ENCODE results near the gene CPNE7.

DNA sequence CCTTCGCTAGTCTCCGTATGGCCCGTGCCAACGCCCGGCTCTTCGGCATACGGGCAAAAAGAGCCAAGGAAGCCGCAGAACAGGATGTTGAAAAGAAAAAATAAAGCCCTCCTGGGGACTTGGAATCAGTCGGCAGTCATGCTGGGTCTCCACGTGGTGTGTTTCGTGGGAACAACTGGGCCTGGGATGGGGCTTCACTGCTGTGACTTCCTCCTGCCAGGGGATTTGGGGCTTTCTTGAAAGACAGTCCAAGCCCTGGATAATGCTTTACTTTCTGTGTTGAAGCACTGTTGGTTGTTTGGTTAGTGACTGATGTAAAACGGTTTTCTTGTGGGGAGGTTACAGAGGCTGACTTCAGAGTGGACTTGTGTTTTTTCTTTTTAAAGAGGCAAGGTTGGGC is 12.6 kb upstream of the CPNE7 start:
- TF ChIP-seq EP300 (IDR thresholded peaks at IDR 0.05; ENCODE audit: borderline replicate concordance), result no peak
- no peak for TF ChIP-seq CEBPB (IDR thresholded peaks at IDR 0.05)
- TF ChIP-seq FOXM1 (IDR thresholded peaks at IDR 0.05; ENCODE audit: borderline replicate concordance, low read depth), result no peak
- TF ChIP-seq MAX (IDR thresholded peaks at IDR 0.05), result no peak
- no peak for TF ChIP-seq USF1 (IDR thresholded peaks at IDR 0.05)
- TF ChIP-seq TEAD4 (IDR thresholded peaks at IDR 0.05), result no peak
- no peak for TF ChIP-seq NFIC (IDR thresholded peaks at IDR 0.05)
- TF ChIP-seq, protein P1, sequence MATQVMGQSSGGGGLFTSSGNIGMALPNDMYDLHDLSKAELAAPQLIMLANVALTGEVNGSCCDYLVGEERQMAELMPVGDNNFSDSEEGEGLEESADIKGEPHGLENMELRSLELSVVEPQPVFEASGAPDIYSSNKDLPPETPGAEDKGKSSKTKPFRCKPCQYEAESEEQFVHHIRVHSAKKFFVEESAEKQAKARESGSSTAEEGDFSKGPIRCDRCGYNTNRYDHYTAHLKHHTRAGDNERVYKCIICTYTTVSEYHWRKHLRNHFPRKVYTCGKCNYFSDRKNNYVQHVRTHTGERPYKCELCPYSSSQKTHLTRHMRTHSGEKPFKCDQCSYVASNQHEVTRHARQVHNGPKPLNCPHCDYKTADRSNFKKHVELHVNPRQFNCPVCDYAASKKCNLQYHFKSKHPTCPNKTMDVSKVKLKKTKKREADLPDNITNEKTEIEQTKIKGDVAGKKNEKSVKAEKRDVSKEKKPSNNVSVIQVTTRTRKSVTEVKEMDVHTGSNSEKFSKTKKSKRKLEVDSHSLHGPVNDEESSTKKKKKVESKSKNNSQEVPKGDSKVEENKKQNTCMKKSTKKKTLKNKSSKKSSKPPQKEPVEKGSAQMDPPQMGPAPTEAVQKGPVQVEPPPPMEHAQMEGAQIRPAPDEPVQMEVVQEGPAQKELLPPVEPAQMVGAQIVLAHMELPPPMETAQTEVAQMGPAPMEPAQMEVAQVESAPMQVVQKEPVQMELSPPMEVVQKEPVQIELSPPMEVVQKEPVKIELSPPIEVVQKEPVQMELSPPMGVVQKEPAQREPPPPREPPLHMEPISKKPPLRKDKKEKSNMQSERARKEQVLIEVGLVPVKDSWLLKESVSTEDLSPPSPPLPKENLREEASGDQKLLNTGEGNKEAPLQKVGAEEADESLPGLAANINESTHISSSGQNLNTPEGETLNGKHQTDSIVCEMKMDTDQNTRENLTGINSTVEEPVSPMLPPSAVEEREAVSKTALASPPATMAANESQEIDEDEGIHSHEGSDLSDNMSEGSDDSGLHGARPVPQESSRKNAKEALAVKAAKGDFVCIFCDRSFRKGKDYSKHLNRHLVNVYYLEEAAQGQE (IDR thresholded peaks at IDR 0.05; ENCODE audit: low read depth), result no peak
- no peak for TF ChIP-seq CREB1 (IDR thresholded peaks at IDR 0.05; ENCODE audit: low read depth)
- TF ChIP-seq YY1 (IDR thresholded peaks at IDR 0.05; ENCODE audit: low read depth), result no peak
- no peak for TF ChIP-seq EGR1 (IDR thresholded peaks at IDR 0.05)

Data from Ishikawa (cell line).